CD4-positive, alpha-beta memory T cell (primary cell): ENCODE results near the gene RELT. TPM values are rescaled to one million over a fixed set of nuclear protein-coding genes. Genes with fewer than 3 reads are reported as not detected.

Experiments
- CTCF ChIA-PET: fragments of 350-600 bp; sonication (Branson Sonifier 250); formaldehyde crosslinking; loops from one replicate; lab custom pipeline; 2021; ENCODE audit warnings: inconsistent platforms; ENCODE audit not compliant: partially characterized antibody; lab: Charles Lee
- POLR2A ChIA-PET: fragments of 350-600 bp; sonication (Branson Sonifier 250); formaldehyde crosslinking; loops from one replicate; lab custom pipeline; 2021; ENCODE audit not compliant: partially characterized antibody; lab: Charles Lee
- DNase-seq, 5 donors: peaks; one replicate each; pipeline versions ENCODE4 v3.0.0 to v3.0.0-alpha.2; 2020 to 2022; ENCODE audit warnings: mixed read lengths in 1 of 5
- H3K27ac ChIP-seq: one replicate; pipeline ENCODE4 v1.7.0; 2013; ENCODE audit warnings: low read depth, low read length
- H3K27me3 ChIP-seq: 2 replicates; pipeline ENCODE4 v1.7.0; 2013; ENCODE audit warnings: mild to moderate bottlenecking, low read length, moderate library complexity; ENCODE audit not compliant: insufficient read depth
- H3K36me3 ChIP-seq: 2 replicates; pipeline ENCODE4 v1.7.0; 2013; ENCODE audit warnings: mild to moderate bottlenecking, low read length, moderate library complexity; ENCODE audit not compliant: insufficient read depth
- H3K4me1 ChIP-seq: 2 replicates; pipeline ENCODE4 v1.7.0; 2013; ENCODE audit warnings: mild to moderate bottlenecking, low read length, moderate library complexity; ENCODE audit not compliant: insufficient read depth
- H3K4me3 ChIP-seq, 2 donors: one replicate each; pipeline ENCODE4 v1.7.0; 2013; ENCODE audit warnings: low read length in 2 of 2, mild to moderate bottlenecking in 1 of 2
- H3K9me3 ChIP-seq, 2 donors: one replicate each; pipeline ENCODE4 v1.7.0; 2013; ENCODE audit warnings: low read length in 2 of 2, control low read depth in 1 of 2; ENCODE audit not compliant: control insufficient read depth in 1 of 2
- H3K27ac Mint-ChIP-seq, 7 donors: one replicate each; pipeline ENCODE4 v1.8.0; 2020 to 2021; ENCODE audit warnings: mixed read lengths in 7 of 7, mild to moderate bottlenecking in 6 of 7, inconsistent platforms in 3 of 7, moderate library complexity in 3 of 7
- H3K27me3 Mint-ChIP-seq, 2 donors: one replicate each; pipeline ENCODE4 v1.8.0; 2020 to 2021; ENCODE audit warnings: mixed read lengths in 2 of 2
- H3K36me3 Mint-ChIP-seq, 2 donors: one replicate each; pipeline ENCODE4 v1.8.0; 2020 to 2021; ENCODE audit warnings: mixed read lengths in 2 of 2, inconsistent platforms in 1 of 2, mild to moderate bottlenecking in 1 of 2
- H3K4me1 Mint-ChIP-seq, 4 donors: one replicate each; pipeline ENCODE4 v1.8.0; 2020 to 2021; ENCODE audit warnings: mixed read lengths in 4 of 4, mild to moderate bottlenecking in 1 of 4
- H3K4me3 Mint-ChIP-seq, 8 donors: one replicate each; pipeline ENCODE4 v1.8.0; 2020 to 2021; ENCODE audit warnings: mixed read lengths in 8 of 8, mild to moderate bottlenecking in 7 of 8, moderate library complexity in 6 of 8, inconsistent platforms in 3 of 8
- H3K9me3 Mint-ChIP-seq, 8 donors: one replicate each; pipeline ENCODE4 v1.8.0; 2020 to 2021; ENCODE audit warnings: mixed read lengths in 8 of 8, mild to moderate bottlenecking in 5 of 8, inconsistent platforms in 3 of 8, moderate library complexity in 1 of 8
- intact Hi-C: fragments of 100-400 bp; cut with micrococcal nuclease; formaldehyde crosslinking; loops from one replicate; pipeline ENCODE4 v1.15.1; 2023
- polyA plus RNA-seq, 2 donors: library from polyadenylated mRNA; unstranded; fragments of 300-500 nt; fragmentation: Illumina TruSeq; gene quantifications; one replicate each; pipeline ENCODE4 v1.2.3, GENCODE V29; 2021
- total RNA-seq, 2 experiments: library from RNA; stranded (reverse); gene quantifications; one replicate each; pipeline ENCODE4 v1.2.3, GENCODE V29; 2021

The RELT gene
- total and polyA plus RNA-seq, 4 experiments from 2014 or later = 2.2 to 12.9 (median 8.6) TPM

DNA sequence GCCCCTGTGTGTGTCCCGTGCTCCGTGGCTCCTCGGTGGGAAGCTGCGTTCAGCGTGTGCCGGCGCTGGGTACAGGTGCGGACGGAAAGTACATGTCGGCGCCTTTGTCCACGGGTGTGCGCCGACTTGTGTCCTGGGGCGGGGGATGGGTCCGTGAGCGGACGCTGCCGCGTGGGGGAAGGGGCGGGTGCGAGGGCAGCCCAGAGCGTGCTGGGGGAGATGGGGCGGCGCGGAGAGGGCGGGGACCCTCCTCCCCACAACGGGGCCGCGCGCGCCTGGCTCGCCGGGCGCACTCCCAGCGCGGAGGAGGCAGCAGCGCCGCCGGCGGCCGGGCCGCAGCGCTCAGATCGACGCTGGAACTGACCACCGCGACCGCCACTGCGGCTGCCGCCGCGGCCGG is 33.6 kb upstream of the RELT start:
- ChIA-PET POLR2A (no interaction called here), CTCF (interaction anchor here (3.4 kb wide), 1 partner anchor 9 kb away, joined by 21 read pairs; no protein-coding TSS in a partner anchor)
- Mint-ChIP-seq H3K36me3 (no peaks in the 10 kb centered on the region), H3K27me3 (peaks cover 0 to 6% of the 10 kb centered on the region in 2 donors), H3K4me1 (no peaks in the 10 kb centered on the region), H3K9me3 (no peaks in the 10 kb centered on the region), H3K27ac (peak overlapping the region in 1 of 7 donors; percentile 7), H3K4me3 (no peak overlapping the region)
- H3K27ac ChIP-seq = no peak overlapping the region
- H3K9me3 ChIP-seq = no peaks in the 10 kb centered on the region
- no peak for DNase-seq
- H3K27me3 ChIP-seq = no peaks in the 10 kb centered on the region
- H3K4me3 ChIP-seq = no peak overlapping the region
- H3K4me1 ChIP-seq = no peaks in the 10 kb centered on the region
- intact Hi-C loops = no loop called here
- H3K36me3 ChIP-seq = no peaks in the 10 kb centered on the region

DNA sequence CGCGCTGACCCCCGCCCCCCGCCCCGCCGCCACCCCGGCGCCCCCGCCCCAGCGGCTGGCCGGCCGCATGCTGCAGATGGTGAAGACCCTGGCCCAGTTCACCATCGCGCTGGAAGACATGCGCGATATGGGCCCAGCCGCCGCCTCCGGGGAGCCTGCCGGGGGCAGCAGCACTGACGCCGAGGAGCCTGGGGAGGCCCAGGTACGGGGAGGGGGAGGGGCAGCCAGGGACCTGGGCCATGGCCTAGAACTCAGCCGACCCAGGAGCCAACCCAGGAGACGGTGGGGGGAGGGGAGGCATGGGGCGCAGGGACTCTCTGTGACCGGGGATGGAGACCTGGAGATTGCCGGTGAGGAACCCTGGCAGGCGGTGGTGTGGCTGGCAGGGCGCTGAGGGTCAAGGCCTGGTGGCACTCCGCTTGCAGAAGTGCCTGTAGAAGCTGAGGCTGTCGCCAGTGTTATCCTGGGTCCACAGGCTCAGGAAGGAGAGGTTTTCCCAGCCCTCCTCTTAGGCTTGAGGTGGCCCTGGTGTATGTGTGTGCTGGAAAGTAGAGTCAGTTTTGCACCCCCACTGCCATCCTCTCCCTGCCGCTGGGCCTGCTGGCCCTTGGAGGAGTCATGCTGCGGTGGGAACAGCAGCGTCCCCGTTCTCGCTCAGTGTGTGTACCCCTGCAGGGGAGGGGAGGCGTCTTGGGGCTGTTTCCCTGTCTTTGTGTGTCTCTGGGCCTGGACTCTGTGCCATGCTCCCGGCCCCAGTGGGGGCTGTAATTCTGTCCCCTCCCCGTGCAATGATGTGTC is 32.9 kb upstream of the RELT start:
- H3K4me1 ChIP-seq = no peaks in the 10 kb centered on the region
- no peaks in the 10 kb centered on the region for H3K36me3 Mint-ChIP-seq
- H3K4me3 ChIP-seq = no peak overlapping the region
- H3K27ac ChIP-seq = no peak overlapping the region
- no peak overlapping the region for H3K4me3 Mint-ChIP-seq
- no peaks in the 10 kb centered on the region for H3K27me3 ChIP-seq
- H3K27me3 Mint-ChIP-seq = peaks cover 0 to 7% of the 10 kb centered on the region in 2 donors
- no peaks in the 10 kb centered on the region for H3K36me3 ChIP-seq
- ChIA-PET POLR2A (no interaction called here), CTCF (interaction anchor here (1.3 to 3.1 kb wide), 2 partner anchors 7 to 37 kb away, joined by 4 to 11 read pairs; no protein-coding TSS in a partner anchor)
- no peaks in the 10 kb centered on the region for H3K4me1 Mint-ChIP-seq
- no peaks in the 10 kb centered on the region for H3K9me3 ChIP-seq
- DNase-seq = no peak
- intact Hi-C loops = no loop called here
- no peak overlapping the region for H3K27ac Mint-ChIP-seq
- H3K9me3 Mint-ChIP-seq = no peaks in the 10 kb centered on the region

DNA sequence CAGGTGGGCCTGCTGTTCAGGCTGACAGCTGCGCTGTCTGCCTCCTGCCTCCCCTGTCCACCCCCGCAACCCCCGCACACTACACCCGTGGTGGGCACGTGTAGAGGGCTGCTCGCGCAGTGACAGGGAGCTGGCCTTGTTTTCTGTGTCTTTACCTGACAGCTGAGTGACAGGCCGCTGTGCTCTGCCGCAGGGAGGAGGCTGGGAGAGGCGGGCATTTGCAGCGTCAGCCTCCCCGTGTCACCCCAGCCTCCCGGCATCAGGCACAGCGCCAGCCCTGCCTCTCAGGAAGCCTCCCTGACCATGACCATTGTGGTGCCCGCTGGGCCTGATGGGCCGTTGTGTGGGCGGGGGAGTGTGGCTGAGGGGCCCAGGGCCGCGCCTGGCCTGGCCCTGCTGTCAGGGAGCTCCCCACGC is 32.0 kb upstream of the RELT start:
- H3K4me1 ChIP-seq = no peaks in the 10 kb centered on the region
- intact Hi-C loops = no loop called here
- H3K4me1 Mint-ChIP-seq = no peaks in the 10 kb centered on the region
- ChIA-PET CTCF (interaction anchor here (1.3 to 3.1 kb wide), 2 partner anchors 8 to 37 kb away, joined by 4 to 11 read pairs; no protein-coding TSS in a partner anchor), POLR2A (no interaction called here)
- no peaks in the 10 kb centered on the region for H3K36me3 ChIP-seq
- H3K27ac Mint-ChIP-seq = no peak overlapping the region
- no peaks in the 10 kb centered on the region for H3K9me3 ChIP-seq
- no peak for DNase-seq
- no peak overlapping the region for H3K4me3 Mint-ChIP-seq
- peaks cover 0 to 7% of the 10 kb centered on the region in 2 donors for H3K27me3 Mint-ChIP-seq
- no peak overlapping the region for H3K27ac ChIP-seq
- no peak overlapping the region for H3K4me3 ChIP-seq
- no peaks in the 10 kb centered on the region for H3K9me3 Mint-ChIP-seq
- H3K36me3 Mint-ChIP-seq = no peaks in the 10 kb centered on the region
- no peaks in the 10 kb centered on the region for H3K27me3 ChIP-seq

DNA sequence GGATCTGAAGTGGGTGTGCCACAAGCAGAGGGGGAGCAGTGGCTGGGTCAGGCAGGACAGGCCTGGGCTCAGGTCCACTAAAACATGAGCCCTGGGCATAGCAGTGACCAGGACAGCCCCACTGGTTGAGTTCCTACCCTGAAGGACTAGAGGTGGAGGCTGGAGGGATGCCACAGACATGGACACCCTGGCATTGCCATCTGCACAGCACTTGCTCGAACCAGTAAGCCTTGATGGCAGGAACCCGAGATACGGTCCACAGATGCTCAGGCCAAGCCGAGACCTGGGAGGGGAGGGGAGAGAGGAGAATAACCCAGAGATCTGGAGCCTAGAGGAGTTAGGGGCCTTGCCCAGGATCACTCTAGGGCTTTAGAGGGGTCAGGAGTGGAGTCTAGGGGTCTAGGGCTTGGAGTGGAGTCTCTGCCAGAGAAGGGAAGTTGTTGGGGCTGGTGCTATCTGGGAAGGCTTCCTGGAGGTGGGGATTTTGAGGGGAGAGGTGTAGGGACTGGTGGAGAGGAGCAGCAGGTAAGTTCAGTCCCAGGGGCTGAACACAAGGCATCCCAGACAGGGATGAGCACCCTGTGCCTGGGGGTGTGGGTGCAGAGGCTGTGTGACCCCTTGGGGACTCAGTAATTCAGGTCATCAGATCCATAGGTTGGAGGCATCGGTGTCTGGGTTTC is 30.6 kb upstream of the RELT start:
- intact Hi-C loops = no loop called here
- Histone ChIP-seq H3K9me3 (no peaks in the 10 kb centered on the region), H3K36me3 (no peaks in the 10 kb centered on the region), H3K4me3 (no peak overlapping the region), H3K27me3 (no peaks in the 10 kb centered on the region), H3K27ac (no peak overlapping the region), H3K4me1 (no peaks in the 10 kb centered on the region)
- Mint-ChIP-seq H3K4me3 (no peak overlapping the region), H3K36me3 (no peaks in the 10 kb centered on the region), H3K27me3 (peaks cover 0 to 7% of the 10 kb centered on the region in 2 donors), H3K9me3 (peaks cover 0 to under 1% (median 0%) of the 10 kb centered on the region in 8 donors), H3K27ac (no peak overlapping the region), H3K4me1 (no peaks in the 10 kb centered on the region)
- POLR2A ChIA-PET = no interaction called here
- DNase-seq = no peak
- CTCF ChIA-PET = interaction anchor here (3.1 kb wide), 1 partner anchor 10 kb away, joined by 11 read pairs; no protein-coding TSS in a partner anchor

DNA sequence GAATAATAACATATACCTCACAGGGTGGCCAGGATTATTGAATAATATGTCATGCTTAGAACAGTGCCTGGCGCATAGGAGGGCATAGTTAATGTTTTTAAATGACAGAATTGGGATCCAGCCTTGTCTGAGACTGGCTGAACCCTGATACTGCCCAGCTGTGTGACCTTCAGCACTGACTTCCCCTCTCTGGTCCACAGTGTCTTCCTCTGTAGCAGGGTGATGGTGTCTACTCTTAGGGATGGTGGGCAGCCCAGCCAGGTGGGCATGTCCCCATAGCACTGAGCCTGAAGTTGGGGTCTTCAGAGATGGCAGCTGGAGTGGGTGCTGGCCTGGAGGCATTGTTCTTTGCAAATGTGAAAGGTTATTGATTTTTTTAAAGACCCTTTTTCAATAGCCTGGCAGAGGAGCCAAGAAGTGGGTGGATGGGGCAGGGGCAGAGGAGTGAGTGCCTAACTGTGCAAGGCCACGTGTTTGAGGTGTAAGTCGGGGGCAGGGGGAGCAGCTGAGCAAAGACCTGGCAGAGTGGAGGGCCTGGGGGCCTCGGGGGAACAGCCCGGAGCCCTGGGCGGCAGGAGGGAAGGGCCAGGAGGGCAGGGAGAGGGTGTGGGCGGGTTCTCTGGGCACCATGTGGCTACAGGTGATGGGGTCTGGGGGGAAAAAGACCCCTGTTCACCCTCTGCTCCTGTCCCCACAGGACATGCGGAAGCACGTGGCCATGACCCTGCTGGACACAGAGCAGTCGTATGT is 29.8 kb upstream of the RELT start:
- intact Hi-C loops = no loop called here
- POLR2A ChIA-PET = no interaction called here

DNA sequence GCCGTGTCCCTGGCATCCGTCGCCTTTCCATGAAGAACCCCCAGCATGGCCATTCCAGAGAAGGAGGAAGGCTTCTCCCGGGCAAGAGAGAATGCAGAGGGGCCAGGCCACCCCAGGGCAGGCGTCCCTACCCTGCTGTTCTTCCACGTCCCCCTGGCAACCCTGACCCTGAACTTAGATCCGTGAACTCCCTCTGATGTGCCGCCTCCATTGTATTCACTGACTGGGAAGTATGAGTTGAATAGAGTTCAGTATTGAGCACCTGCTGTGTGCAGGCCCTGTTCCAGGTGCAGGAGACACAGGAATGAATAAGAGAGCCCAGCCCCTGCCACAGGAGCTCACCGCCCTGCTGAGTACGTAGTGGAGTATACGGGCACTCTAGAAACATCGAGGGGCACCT is 29.1 kb upstream of the RELT start:
- no peak overlapping the region for H3K27ac Mint-ChIP-seq

More for the DNA sequence above, 29.8 kb upstream of the RELT start:
- no peaks in the 10 kb centered on the region for H3K36me3 Mint-ChIP-seq
- no peaks in the 10 kb centered on the region for H3K9me3 ChIP-seq
- CTCF ChIA-PET = interaction anchor here (3.1 kb wide), 1 partner anchor 11 kb away, joined by 11 read pairs; no protein-coding TSS in a partner anchor
- H3K27ac ChIP-seq = no peak overlapping the region
- H3K4me1 ChIP-seq = no peaks in the 10 kb centered on the region
- no peak overlapping the region for H3K4me3 Mint-ChIP-seq
- no peaks in the 10 kb centered on the region for H3K36me3 ChIP-seq
- H3K4me1 Mint-ChIP-seq = peaks cover 0 to 4% (median 2%) of the 10 kb centered on the region in 4 donors
- DNase-seq = no peak
- peaks cover 0 to 7% of the 10 kb centered on the region in 2 donors for H3K27me3 Mint-ChIP-seq
- no peak overlapping the region for H3K4me3 ChIP-seq
- H3K27ac Mint-ChIP-seq = no peak overlapping the region
- H3K27me3 ChIP-seq = no peaks in the 10 kb centered on the region
- H3K9me3 Mint-ChIP-seq = peaks cover 0 to 2% (median 0%) of the 10 kb centered on the region in 8 donors

More for the DNA sequence above, 29.1 kb upstream of the RELT start:
- Mint-ChIP-seq H3K36me3 (no peaks in the 10 kb centered on the region), H3K27me3 (peaks cover 0 to 7% of the 10 kb centered on the region in 2 donors), H3K4me3 (no peak overlapping the region), H3K9me3 (peaks cover 0 to 2% (median 0%) of the 10 kb centered on the region in 8 donors), H3K4me1 (peaks cover 0 to 6% (median 2%) of the 10 kb centered on the region in 4 donors)
- intact Hi-C loops = no loop called here
- Histone ChIP-seq H3K27me3 (no peaks in the 10 kb centered on the region), H3K4me3 (no peak overlapping the region), H3K9me3 (no peaks in the 10 kb centered on the region), H3K4me1 (no peaks in the 10 kb centered on the region), H3K27ac (no peak overlapping the region), H3K36me3 (no peaks in the 10 kb centered on the region)
- no peak for DNase-seq
- ChIA-PET POLR2A (no interaction called here), CTCF (interaction anchor here (1.7 to 7.1 kb wide), 2 partner anchors 12 to 43 kb away, joined by 5 to 319 read pairs; no protein-coding TSS in a partner anchor)
